Astrocyte (in vitro differentiated cells and primary cell): ENCODE data around the gene DHFR2. TPM values are rescaled to one million over a fixed set of nuclear protein-coding genes. Genes with fewer than 3 reads are reported as not detected.

Experiments used
- DNase-seq: peaks from one replicate; pipeline ENCODE4 v3.0.0-alpha.2; 2010; ENCODE audit warnings: low read depth
- FAIRE-seq: peaks from 2 replicates; lab custom pipeline; 2011; peaks lifted over from hg19 to GRCh38; lab: Jason Lieb, UNC
- H2AFZ ChIP-seq: 2 replicates; pipeline ENCODE4 v1.6.0; 2012; ENCODE audit warnings: low read depth, low read length, inconsistent platforms
- H3K27ac ChIP-seq: 2 replicates; pipeline ENCODE4 v1.5.1; 2011; ENCODE audit warnings: low read depth, low read length, inconsistent platforms
- H3K27me3 ChIP-seq: 2 replicates; pipeline ENCODE4 v1.6.0; 2011; ENCODE audit warnings: low read length, inconsistent platforms; ENCODE audit not compliant: insufficient read depth
- H3K36me3 ChIP-seq: 2 replicates; pipeline ENCODE4 v1.5.1; 2011; ENCODE audit warnings: low read length, inconsistent platforms; ENCODE audit not compliant: insufficient read depth
- H3K4me1 ChIP-seq: 2 replicates; pipeline ENCODE4 v1.5.1; 2011; ENCODE audit warnings: low read length, inconsistent platforms; ENCODE audit not compliant: insufficient read depth
- H3K4me2 ChIP-seq: 2 replicates; pipeline ENCODE4 v1.6.0; 2012; ENCODE audit warnings: low read length, inconsistent platforms
- H3K4me3 ChIP-seq: 2 replicates; pipeline ENCODE4 v1.5.1; 2011; ENCODE audit warnings: low read depth, mild to moderate bottlenecking, low read length, inconsistent platforms; ENCODE audit not compliant: insufficient read depth
- H3K79me2 ChIP-seq: 2 replicates; pipeline ENCODE4 v1.6.0; 2012; ENCODE audit warnings: mild to moderate bottlenecking, low read length, inconsistent platforms; ENCODE audit not compliant: insufficient read depth
- H3K9ac ChIP-seq: 2 replicates; pipeline ENCODE4 v1.6.0; 2012; ENCODE audit warnings: mild to moderate bottlenecking, low read length, inconsistent platforms
- H3K9me3 ChIP-seq: 2 replicates; pipeline ENCODE4 v1.5.1; 2012; ENCODE audit warnings: low read depth, mild to moderate bottlenecking, low read length, inconsistent platforms; ENCODE audit not compliant: insufficient read depth
- H4K20me1 ChIP-seq: 2 replicates; pipeline ENCODE4 v1.6.0; 2012; ENCODE audit warnings: low read length, inconsistent platforms; ENCODE audit not compliant: insufficient read depth
- H3K27ac Mint-ChIP-seq: one replicate; pipeline ENCODE4 v1.8.0; 2021; ENCODE audit warnings: mild to moderate bottlenecking, mixed read lengths; ENCODE audit not compliant: unreplicated experiment
- H3K27me3 Mint-ChIP-seq: one replicate; pipeline ENCODE4 v1.8.0; 2021; ENCODE audit warnings: low read depth, mixed read lengths; ENCODE audit not compliant: unreplicated experiment
- H3K36me3 Mint-ChIP-seq: one replicate; pipeline ENCODE4 v1.8.0; 2021; ENCODE audit warnings: low read depth, mixed read lengths; ENCODE audit not compliant: unreplicated experiment
- H3K4me1 Mint-ChIP-seq: one replicate; pipeline ENCODE4 v1.8.0; 2021; ENCODE audit warnings: low read depth, mixed read lengths; ENCODE audit not compliant: unreplicated experiment
- H3K4me3 Mint-ChIP-seq: one replicate; pipeline ENCODE4 v1.8.0; 2021; ENCODE audit warnings: mild to moderate bottlenecking, moderate library complexity, mixed read lengths; ENCODE audit not compliant: unreplicated experiment
- H3K9me3 Mint-ChIP-seq: one replicate; pipeline ENCODE4 v1.8.0; 2021; ENCODE audit warnings: mild to moderate bottlenecking, mixed read lengths; ENCODE audit not compliant: unreplicated experiment
- EZH2 ChIP-seq: IDR thresholded peaks from 2 replicates; pipeline ENCODE4 v1.6.1; 2012; ENCODE audit warnings: mild to moderate bottlenecking, low read length, inconsistent platforms; ENCODE audit not compliant: insufficient read depth
- total RNA-seq: library from RNA; stranded (reverse); gene quantifications from 2 replicates; pipeline ENCODE4 v1.2.1, GENCODE V29; 2021
- TF ChIP-seq, protein P1 (sequence below): IDR thresholded peaks from 2 replicates; pipeline ENCODE4 v1.5.1; 2011; ENCODE audit warnings: low read depth, mild to moderate bottlenecking, inconsistent platforms, low read length, moderate library complexity; ENCODE audit not compliant: insufficient read depth

Gene DHFR2
- total RNA-seq, 1 donor from 2014 or later = 3.4 TPM

DNA sequence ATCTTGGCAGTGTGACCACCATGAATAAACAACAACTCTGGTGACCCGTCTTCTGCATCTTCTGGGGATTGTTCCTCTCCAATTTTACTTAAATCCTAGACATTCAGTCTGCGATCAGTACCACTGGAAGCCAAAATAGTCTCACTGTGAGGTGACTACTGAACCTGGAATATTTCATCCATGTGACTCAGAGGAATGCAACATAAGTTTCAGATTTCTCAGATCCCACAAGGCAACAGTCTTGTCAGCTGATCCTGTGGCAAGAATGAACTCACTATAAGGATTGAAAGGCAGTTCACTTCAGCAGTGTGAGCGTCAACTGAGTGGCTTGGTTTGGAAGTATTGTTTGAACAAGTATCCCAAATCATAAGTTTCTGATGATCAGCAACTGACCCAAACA, 13.3 kb upstream of the DHFR2 start:
- Mint-ChIP-seq H3K27ac (peak overlapping the region; percentile 54), H3K4me3 (no peak overlapping the region), H3K27me3 (no peaks in the 10 kb centered on the region), H3K36me3 (peaks cover 11% of the 10 kb centered on the region), H3K9me3 (peaks cover 8% of the 10 kb centered on the region), H3K4me1 (peaks cover 9% of the 10 kb centered on the region)
- peaks cover 5% of the 10 kb centered on the region for H3K4me1 ChIP-seq
- TF ChIP-seq, protein P1, sequence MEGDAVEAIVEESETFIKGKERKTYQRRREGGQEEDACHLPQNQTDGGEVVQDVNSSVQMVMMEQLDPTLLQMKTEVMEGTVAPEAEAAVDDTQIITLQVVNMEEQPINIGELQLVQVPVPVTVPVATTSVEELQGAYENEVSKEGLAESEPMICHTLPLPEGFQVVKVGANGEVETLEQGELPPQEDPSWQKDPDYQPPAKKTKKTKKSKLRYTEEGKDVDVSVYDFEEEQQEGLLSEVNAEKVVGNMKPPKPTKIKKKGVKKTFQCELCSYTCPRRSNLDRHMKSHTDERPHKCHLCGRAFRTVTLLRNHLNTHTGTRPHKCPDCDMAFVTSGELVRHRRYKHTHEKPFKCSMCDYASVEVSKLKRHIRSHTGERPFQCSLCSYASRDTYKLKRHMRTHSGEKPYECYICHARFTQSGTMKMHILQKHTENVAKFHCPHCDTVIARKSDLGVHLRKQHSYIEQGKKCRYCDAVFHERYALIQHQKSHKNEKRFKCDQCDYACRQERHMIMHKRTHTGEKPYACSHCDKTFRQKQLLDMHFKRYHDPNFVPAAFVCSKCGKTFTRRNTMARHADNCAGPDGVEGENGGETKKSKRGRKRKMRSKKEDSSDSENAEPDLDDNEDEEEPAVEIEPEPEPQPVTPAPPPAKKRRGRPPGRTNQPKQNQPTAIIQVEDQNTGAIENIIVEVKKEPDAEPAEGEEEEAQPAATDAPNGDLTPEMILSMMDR = no peak
- no peak for TF ChIP-seq EZH2
- no peaks in the 10 kb centered on the region for H4K20me1 ChIP-seq
- H3K4me3 ChIP-seq = no peak overlapping the region
- H3K4me2 ChIP-seq = peak overlapping the region; percentile 25
- peaks cover 25% of the 10 kb centered on the region for H3K79me2 ChIP-seq
- DNase-seq (peak; percentile 67), FAIRE-seq (no peak)
- no peaks in the 10 kb centered on the region for H3K27me3 ChIP-seq
- peak overlapping the region; percentile 1 for H3K27ac ChIP-seq
- H3K9ac ChIP-seq = no peak overlapping the region
- no peaks in the 10 kb centered on the region for H3K9me3 ChIP-seq
- H3K36me3 ChIP-seq = no peaks in the 10 kb centered on the region
- H2AFZ ChIP-seq = no peak overlapping the region

DNA sequence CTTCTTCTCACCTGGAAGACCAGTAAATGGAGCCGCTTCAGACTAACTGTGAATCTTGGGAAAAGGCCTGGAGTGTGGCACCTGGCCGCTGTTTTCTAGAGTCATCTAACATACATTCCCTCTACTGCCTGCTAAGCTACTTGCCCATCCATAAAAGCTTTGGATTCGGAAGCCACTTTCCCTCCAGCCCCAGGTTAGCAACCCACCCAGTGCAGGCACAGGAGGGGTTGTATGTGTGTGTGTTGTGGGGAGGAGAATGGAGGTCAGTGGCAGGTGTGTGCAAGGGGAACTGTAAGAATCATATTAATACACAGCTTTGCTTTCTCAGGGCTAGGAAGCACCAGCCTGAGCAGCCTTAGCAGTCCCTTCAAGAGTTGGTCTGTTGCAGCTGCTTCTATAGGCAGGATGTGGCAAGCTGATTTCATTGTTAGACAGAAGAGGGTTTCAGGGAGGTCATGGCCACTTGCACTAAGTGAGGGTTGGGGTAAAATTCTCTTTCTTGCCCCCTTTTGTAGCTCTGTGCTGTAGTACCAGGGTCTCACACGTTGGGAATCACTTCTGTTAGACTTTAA, 9.1 kb upstream of the DHFR2 start:
- H4K20me1 ChIP-seq = peaks cover 5% of the 10 kb centered on the region
- no peak overlapping the region for H3K9ac ChIP-seq
- no peak overlapping the region for H3K4me3 ChIP-seq
- TF ChIP-seq EZH2 = no peak
- TF ChIP-seq, protein P1 = no peak
- Mint-ChIP-seq H3K36me3 (peaks cover 11% of the 10 kb centered on the region), H3K27me3 (no peaks in the 10 kb centered on the region), H3K4me3 (no peak overlapping the region), H3K27ac (peak overlapping the region; percentile 7), H3K4me1 (peaks cover 9% of the 10 kb centered on the region), H3K9me3 (peaks cover 5% of the 10 kb centered on the region)
- H3K4me1 ChIP-seq = peaks cover 5% of the 10 kb centered on the region
- no peaks in the 10 kb centered on the region for H3K9me3 ChIP-seq
- no peak overlapping the region for H3K27ac ChIP-seq
- no peak overlapping the region for H2AFZ ChIP-seq
- no peak for DNase-seq
- H3K4me2 ChIP-seq = no peak overlapping the region
- H3K27me3 ChIP-seq = no peaks in the 10 kb centered on the region
- no peak for FAIRE-seq
- H3K79me2 ChIP-seq = peaks cover 25% of the 10 kb centered on the region
- peaks cover 4% of the 10 kb centered on the region for H3K36me3 ChIP-seq

DNA sequence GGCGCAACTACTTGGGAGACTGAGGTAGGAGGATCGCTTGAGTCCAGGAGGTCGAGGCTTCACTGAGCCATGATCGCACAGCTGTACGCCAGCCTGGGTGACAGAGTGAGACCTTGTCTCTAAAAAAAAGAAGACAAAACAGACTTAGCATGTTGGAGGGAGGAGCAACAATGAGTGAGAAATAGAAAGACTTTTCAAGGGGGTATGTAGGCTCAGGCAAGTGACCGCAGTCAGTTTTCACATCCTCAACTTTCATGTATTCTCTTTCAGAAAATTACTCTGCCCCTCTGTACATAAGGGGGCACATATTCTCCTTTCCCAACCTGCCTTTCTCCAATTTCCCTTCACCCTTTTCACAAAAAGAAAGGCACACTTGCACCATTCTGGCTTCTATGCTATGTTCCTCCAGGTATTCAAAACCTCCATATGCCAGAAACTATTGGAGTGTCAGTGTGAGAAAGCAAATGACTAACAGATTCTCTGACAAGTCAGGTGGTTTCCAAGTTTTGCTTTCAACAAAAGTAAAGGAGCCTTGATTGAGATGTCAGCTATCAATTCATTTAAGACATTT, 7.7 kb upstream of the DHFR2 start:
- peaks cover 1% of the 10 kb centered on the region for H3K4me1 Mint-ChIP-seq
- no peak for DNase-seq
- Histone ChIP-seq H2AFZ (no peak overlapping the region), H3K36me3 (peaks cover 4% of the 10 kb centered on the region), H3K79me2 (peaks cover 21% of the 10 kb centered on the region), H3K9ac (no peak overlapping the region), H3K4me1 (no peaks in the 10 kb centered on the region), H3K4me3 (no peak overlapping the region), H3K27ac (no peak overlapping the region), H3K27me3 (no peaks in the 10 kb centered on the region), H3K9me3 (no peaks in the 10 kb centered on the region), H4K20me1 (peaks cover 5% of the 10 kb centered on the region), H3K4me2 (no peak overlapping the region)
- no peak overlapping the region for H3K27ac Mint-ChIP-seq
- H3K36me3 Mint-ChIP-seq = peaks cover 13% of the 10 kb centered on the region
- no peak for FAIRE-seq
- no peak for TF ChIP-seq EZH2
- peaks cover 5% of the 10 kb centered on the region for H3K9me3 Mint-ChIP-seq
- no peak overlapping the region for H3K4me3 Mint-ChIP-seq
- no peaks in the 10 kb centered on the region for H3K27me3 Mint-ChIP-seq
